ENCODE measurements around the gene PLPP7.

DNA sequence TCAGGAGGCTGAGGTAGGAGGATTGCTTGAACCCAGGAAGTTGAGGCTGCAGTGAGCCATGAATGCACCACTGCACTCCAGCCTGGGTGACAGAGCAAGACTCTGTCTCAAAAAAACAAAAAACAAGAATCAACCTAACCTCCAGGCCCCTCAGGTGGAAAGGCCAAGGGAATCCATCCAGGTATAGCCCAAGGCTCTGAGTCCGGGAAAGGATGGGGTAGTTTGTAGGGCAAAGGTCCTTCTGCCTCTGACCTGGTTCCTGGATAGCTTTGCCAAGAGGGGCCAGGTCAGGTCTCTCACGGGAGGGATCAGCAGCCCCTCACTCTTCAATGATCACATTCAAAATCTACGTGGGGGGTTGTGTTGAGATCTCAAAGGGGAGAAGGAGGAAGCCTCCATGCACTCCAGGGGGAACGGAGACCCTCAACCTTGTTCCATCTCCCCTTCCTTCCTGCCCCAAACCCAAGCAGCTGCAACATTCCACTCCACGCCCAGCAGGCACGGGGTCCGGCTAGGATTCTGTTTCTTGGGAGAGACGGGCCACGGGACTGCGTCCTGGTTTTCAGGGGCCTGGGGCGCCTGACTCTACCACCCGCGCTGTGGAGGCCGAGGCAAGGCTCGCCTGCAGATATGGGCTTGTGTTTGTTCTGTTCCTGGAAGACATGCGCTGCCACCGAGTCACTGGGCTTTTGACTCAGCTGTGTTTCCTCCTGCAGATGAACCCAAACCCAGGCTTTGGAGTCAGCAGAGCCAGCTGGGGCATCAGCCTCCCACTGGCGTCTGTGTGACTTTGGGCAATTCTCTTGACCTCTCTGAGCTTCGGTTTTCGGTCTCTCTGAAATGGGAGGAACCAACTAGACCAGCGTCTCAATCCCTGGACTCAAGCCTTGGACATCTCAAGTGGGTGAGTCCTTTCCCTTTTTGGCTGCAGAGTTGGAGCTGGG, 35.5 kb downstream of the PLPP7 start:
- TF ChIP-seq POLR2A (IDR thresholded peaks at IDR 0.05) (no peak), CTCF (IDR thresholded peaks at IDR 0.05) (no peak)
